Panc1 (cell line): Measurements from ENCODE around the gene IZUMO4. TPM values are rescaled to one million over a fixed set of nuclear protein-coding genes. Genes with fewer than 3 reads are reported as not detected.

Source experiments
- ATAC-seq: fragments of 200-7000 bp; cut with Tn5 transposase; 2 replicates; pipeline ENCODE4 v1.9.1; 2020; ENCODE audit warnings: mild to moderate bottlenecking, moderate library complexity
- BruUV-seq: library from RNA; stranded (reverse); fragments of 400-500 nt; replicated peaks from 2 replicates; lab custom pipeline; 2021; lab: Mats Ljungman, UMichigan
- CTCF ChIA-PET: fragments of 300-600 bp; sonication (Branson Sonifier 250); formaldehyde crosslinking; loops from one replicate; lab custom pipeline; 2022; ENCODE audit warnings: antibody characterized with exemption; lab: Charles Lee
- POLR2A ChIA-PET: fragments of 300-600 bp; sonication (Branson Sonifier 250); formaldehyde crosslinking; loops from one replicate; lab custom pipeline; 2022; ENCODE audit warnings: antibody characterized with exemption; lab: Charles Lee
- DNase-seq: peaks from one replicate; pipeline ENCODE4 v3.0.0-alpha.2; 2010; ENCODE audit warnings: low read depth, low spot score
- H3K27ac ChIP-seq: 2 replicates; pipeline ENCODE4 v1.5.1; 2011; ENCODE audit warnings: mild to moderate bottlenecking, low read length, inconsistent platforms
- H3K27me3 ChIP-seq: fragments of 200-500 bp; sonication (Bioruptor generic); 2 replicates; pipeline ENCODE4 v1.6.0; 2014; ENCODE audit warnings: low read length, inconsistent platforms; ENCODE audit not compliant: control insufficient read depth, insufficient read depth
- H3K36me3 ChIP-seq: fragments of 200-500 bp; sonication (Bioruptor generic); 2 replicates; pipeline ENCODE4 v1.5.1; 2014; ENCODE audit warnings: inconsistent platforms, mild to moderate bottlenecking, low read length, moderate library complexity; ENCODE audit not compliant: control insufficient read depth, insufficient read depth
- H3K4me1 ChIP-seq: 2 replicates; pipeline ENCODE4 v1.5.1; 2011; ENCODE audit warnings: inconsistent platforms, mild to moderate bottlenecking, low read length, moderate library complexity; ENCODE audit not compliant: control insufficient read depth, insufficient read depth
- H3K4me3 ChIP-seq, 2 experiments: 2 replicates each; pipeline ENCODE4 v1.5.1; 2011 to 2012; ENCODE audit warnings: low read depth in 2 of 2, low read length in 2 of 2, mild to moderate bottlenecking in 2 of 2, inconsistent platforms in 1 of 2, moderate library complexity in 1 of 2
- H3K9me3 ChIP-seq: fragments of 200-500 bp; sonication (Bioruptor generic); 2 replicates; pipeline ENCODE4 v1.5.1; 2014; ENCODE audit warnings: low read depth, mild to moderate bottlenecking, inconsistent platforms, low read length, moderate library complexity; ENCODE audit not compliant: control insufficient read depth, insufficient read depth
- POLR2AphosphoS5 ChIP-seq: IDR thresholded peaks from 2 replicates; pipeline ENCODE4 v1.6.1; 2012; ENCODE audit warnings: mild to moderate bottlenecking, low read depth, low read length, moderate library complexity
- SIN3A ChIP-seq: IDR thresholded peaks from 2 replicates; pipeline ENCODE4 v1.6.1; 2012; ENCODE audit warnings: low read depth, mild to moderate bottlenecking, low read length, moderate library complexity, borderline replicate concordance; ENCODE audit not compliant: insufficient read depth
- TCF7L2 ChIP-seq: IDR thresholded peaks from 2 replicates; pipeline ENCODE4 v1.6.1; 2011; ENCODE audit warnings: mild to moderate bottlenecking, low read depth, low read length, inconsistent platforms
- in situ Hi-C: cut with HindIII; loops from 2 replicates; pipeline ENCODE4 v1.10.0; 2016; ENCODE audit warnings: low sequenced_read_pairs, low pct_unique_long_range_greater_than_20kb
- intact Hi-C: fragments of 100-400 bp; cut with micrococcal nuclease; formaldehyde crosslinking; loops from one replicate; pipeline ENCODE4 v1.10.0; 2022; ENCODE audit not compliant: unreplicated experiment
- total RNA-seq: library from RNA; stranded (reverse); gene quantifications from one replicate; pipeline ENCODE4 v1.2.1, GENCODE V29; 2021; ENCODE audit not compliant: unreplicated experiment
- TF ChIP-seq, protein P1 (sequence below), 2 experiments: IDR thresholded peaks; 2 replicates each; pipeline ENCODE4 v1.6.1; 2011 to 2012; ENCODE audit warnings: low read depth in 2 of 2, control low read depth in 1 of 2, low read length in 1 of 2, mild to moderate bottlenecking in 1 of 2, moderate library complexity in 1 of 2; ENCODE audit not compliant: insufficient read depth in 1 of 2
- TF ChIP-seq, protein P2 (sequence below): fragments of 450-650 bp; IDR thresholded peaks from 2 replicates; pipeline ENCODE4 v1.5.1; 2017; ENCODE audit warnings: mild to moderate bottlenecking

The IZUMO4 gene
- total RNA-seq, 1 experiment from 2014 or later, result 5.4 TPM

- H3K27ac ChIP-seq, result no peak overlapping the region
- in situ Hi-C loops, result no loop called here
- no peaks in the 10 kb centered on the region for H3K9me3 ChIP-seq
- BruUV-seq, result no TSS peak
- no peaks in the 10 kb centered on the region; the same call in 1 of the 2 replicates for H3K36me3 ChIP-seq
- H3K4me1 ChIP-seq, result no peaks in the 10 kb centered on the region
- no peak overlapping the region for H3K4me3 ChIP-seq
- no peak for ATAC-seq
- CTCF ChIA-PET, result no interaction called here
- intact Hi-C loops, result no loop called here
- TF ChIP-seq TCF7L2 (no peak), POLR2AphosphoS5 (no peak), SIN3A (no peak)
- TF ChIP-seq, protein P1, sequence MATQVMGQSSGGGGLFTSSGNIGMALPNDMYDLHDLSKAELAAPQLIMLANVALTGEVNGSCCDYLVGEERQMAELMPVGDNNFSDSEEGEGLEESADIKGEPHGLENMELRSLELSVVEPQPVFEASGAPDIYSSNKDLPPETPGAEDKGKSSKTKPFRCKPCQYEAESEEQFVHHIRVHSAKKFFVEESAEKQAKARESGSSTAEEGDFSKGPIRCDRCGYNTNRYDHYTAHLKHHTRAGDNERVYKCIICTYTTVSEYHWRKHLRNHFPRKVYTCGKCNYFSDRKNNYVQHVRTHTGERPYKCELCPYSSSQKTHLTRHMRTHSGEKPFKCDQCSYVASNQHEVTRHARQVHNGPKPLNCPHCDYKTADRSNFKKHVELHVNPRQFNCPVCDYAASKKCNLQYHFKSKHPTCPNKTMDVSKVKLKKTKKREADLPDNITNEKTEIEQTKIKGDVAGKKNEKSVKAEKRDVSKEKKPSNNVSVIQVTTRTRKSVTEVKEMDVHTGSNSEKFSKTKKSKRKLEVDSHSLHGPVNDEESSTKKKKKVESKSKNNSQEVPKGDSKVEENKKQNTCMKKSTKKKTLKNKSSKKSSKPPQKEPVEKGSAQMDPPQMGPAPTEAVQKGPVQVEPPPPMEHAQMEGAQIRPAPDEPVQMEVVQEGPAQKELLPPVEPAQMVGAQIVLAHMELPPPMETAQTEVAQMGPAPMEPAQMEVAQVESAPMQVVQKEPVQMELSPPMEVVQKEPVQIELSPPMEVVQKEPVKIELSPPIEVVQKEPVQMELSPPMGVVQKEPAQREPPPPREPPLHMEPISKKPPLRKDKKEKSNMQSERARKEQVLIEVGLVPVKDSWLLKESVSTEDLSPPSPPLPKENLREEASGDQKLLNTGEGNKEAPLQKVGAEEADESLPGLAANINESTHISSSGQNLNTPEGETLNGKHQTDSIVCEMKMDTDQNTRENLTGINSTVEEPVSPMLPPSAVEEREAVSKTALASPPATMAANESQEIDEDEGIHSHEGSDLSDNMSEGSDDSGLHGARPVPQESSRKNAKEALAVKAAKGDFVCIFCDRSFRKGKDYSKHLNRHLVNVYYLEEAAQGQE (IDR thresholded peaks at IDR 0.05; ENCODE audit: insufficient read depth in 1 of 2, low read depth in 2 of 2, low read length in 1 of 2), result no peak
- TF ChIP-seq, protein P2, sequence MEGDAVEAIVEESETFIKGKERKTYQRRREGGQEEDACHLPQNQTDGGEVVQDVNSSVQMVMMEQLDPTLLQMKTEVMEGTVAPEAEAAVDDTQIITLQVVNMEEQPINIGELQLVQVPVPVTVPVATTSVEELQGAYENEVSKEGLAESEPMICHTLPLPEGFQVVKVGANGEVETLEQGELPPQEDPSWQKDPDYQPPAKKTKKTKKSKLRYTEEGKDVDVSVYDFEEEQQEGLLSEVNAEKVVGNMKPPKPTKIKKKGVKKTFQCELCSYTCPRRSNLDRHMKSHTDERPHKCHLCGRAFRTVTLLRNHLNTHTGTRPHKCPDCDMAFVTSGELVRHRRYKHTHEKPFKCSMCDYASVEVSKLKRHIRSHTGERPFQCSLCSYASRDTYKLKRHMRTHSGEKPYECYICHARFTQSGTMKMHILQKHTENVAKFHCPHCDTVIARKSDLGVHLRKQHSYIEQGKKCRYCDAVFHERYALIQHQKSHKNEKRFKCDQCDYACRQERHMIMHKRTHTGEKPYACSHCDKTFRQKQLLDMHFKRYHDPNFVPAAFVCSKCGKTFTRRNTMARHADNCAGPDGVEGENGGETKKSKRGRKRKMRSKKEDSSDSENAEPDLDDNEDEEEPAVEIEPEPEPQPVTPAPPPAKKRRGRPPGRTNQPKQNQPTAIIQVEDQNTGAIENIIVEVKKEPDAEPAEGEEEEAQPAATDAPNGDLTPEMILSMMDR, result no peak
- POLR2A ChIA-PET, result no interaction called here
- DNase-seq, result no peak
- no peaks in the 10 kb centered on the region for H3K27me3 ChIP-seq
Observed at GRCh38 chr19:2138061-2138728, 41.5 kb downstream of the IZUMO4 start.

- intact Hi-C loops, result no loop called here
- TF ChIP-seq POLR2AphosphoS5, result no peak
- no peak for TF ChIP-seq SIN3A
- TF ChIP-seq TCF7L2, result no peak
- TF ChIP-seq, protein P1 (IDR thresholded peaks at IDR 0.05; ENCODE audit: insufficient read depth in 1 of 2, low read depth in 2 of 2, low read length in 1 of 2), result no peak
- TF ChIP-seq, protein P2, result no peak
- Histone ChIP-seq H3K9me3 (no peaks in the 10 kb centered on the region), H3K27me3 (no peaks in the 10 kb centered on the region), H3K36me3 (no peaks in the 10 kb centered on the region; the same call in 1 of the 2 replicates), H3K4me3 (no peak overlapping the region), H3K4me1 (no peaks in the 10 kb centered on the region), H3K27ac (no peak overlapping the region)
- ChIA-PET CTCF (no interaction called here), POLR2A (no interaction called here)
- BruUV-seq, result no TSS peak
- DNase-seq (no peak), ATAC-seq (no peak)
- in situ Hi-C loops, result no loop called here
Observed at GRCh38 chr19:2139385-2140137, 42.8 kb downstream of the IZUMO4 start.
